Cerebellar cortex (tissue), 1 donor: ENCODE results near the gene YAP1.
"Not testable (repeated sequence)": the region's sequence is repeated elsewhere in the genome, so short reads cannot be mapped to it uniquely, and the experiment has no call there.

Experiments used
- DNase-seq: peaks from one replicate; pipeline ENCODE4 v3.0.0-alpha.2; 2015; ENCODE audit warnings: low spot score

YAP1 gene

DNA sequence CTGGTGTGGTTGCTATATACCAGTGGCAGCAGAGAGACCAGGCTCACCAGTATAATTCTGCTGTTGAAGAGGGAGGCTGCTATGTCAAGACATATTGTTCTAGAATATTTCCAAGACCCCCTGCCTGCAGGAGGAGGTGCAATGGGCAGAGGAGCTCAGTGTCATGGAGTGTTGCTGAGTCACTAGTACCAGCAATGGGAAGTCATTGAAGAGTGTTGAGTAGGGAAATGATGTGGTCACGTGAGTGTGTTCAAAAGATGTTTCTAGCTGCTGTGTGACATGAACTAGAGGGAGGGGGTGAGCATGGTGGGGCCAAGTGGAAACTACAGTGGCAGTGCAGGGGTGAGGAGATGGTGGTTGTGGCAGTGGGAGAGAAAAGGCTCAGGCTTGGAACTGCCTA is 130.8 kb downstream of the YAP1 start:
- DNase-seq: no peak

DNA sequence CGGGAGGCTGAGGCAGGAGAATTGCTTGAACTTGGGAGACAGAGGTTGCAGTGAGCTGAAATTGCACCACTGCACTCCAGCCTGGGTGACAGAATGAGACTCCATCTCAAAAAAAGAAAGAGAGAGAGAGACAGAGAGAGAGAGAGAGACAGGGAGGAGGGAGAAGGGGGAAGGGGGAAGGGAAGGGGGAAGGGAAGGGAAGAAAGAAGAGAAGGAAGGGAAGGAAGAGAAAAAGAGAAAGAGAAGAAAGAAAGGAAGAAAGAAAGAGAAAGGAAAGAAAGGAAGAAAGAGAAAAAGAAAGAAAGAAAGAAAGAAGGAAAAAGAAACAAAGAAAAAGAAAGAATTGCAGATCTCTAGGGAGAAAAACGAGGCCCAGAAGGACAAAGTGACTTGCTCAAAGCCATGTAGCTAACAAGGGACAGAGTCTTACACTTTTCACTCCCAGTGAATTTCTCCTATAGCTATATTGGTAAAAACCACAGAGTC is 133.2 kb downstream of the YAP1 start:
- DNase-seq: no peak

DNA sequence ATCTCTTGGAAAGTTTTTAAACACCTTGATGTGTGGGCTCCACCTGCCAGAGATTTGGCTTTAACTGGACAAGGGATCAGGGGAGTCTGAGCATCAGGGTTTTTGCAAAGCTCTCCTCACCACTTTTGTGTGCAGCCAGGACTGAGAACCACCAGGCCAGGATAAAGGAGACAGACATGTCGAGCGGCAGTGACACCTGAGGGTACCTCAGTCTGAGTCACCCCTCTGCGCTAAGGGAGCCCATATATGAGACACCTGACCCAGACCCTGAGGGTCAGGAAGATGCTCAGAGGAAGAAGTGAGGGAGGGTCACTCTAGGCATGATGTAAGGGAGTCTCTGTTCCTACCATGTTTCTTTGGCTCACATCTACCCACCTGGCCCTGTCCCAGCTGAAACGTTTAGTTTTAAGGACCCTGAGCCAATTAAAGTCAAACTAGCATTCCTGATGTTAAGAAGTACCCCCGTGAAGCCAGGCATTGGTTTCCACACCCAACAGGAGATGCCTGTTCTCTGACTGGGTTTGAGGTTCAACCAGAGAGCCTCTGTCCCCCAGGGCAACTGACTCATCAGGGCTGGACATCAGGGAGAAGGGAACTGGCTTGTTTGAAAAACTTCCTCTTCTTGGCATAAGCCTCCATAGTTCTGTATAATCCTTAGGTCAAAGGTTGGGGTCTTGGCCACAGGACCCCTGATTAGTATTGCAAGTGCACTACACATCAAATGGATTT is 134.6 kb downstream of the YAP1 start:
- no peak for DNase-seq

DNA sequence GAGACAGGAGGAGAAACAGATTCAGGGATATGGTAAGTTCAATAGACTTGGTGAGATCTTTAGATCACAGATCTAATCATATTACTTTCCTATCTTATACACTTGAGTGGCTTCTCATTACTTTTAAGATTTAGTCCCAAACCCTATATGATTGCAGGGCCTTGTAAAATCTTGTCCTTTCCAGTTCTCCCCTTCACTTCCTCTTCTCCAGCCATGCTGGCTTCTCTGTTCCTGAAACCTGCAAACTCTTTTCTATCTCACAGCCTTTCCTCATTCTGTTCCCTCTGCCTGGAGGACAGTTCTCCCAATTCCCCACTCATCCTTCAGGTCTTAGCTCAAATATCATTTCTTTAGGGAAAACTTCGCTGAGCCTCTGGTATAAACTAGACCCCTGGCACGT is 141.2 kb downstream of the YAP1 start:
- DNase-seq: no peak

DNA sequence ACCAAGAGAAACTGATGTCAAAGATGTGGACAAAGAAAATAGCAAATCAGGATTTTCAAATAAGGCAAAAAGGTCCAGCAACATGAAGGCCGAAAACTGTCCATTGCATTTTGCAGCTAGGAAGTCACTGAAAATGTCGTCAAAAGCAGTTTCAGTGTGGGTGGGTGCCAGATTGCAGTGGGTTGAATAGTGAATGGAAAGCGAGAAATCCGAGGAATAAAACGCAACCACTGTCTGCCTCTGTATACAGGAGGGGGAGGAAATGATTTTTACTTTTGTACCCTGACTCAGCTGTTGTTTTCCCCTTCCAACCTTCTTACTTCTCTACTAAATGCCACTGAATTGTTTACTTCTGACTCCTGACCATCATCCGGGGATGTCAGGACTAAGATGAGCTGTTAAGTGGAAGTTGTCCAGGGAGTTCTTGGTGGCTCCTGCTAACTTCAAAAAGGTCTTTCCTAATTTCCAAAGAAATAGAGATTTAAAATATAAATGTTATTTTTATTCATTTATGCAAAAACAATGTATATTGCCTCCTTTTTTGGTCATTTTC is 142.2 kb downstream of the YAP1 start:
- DNase-seq: no peak

DNA sequence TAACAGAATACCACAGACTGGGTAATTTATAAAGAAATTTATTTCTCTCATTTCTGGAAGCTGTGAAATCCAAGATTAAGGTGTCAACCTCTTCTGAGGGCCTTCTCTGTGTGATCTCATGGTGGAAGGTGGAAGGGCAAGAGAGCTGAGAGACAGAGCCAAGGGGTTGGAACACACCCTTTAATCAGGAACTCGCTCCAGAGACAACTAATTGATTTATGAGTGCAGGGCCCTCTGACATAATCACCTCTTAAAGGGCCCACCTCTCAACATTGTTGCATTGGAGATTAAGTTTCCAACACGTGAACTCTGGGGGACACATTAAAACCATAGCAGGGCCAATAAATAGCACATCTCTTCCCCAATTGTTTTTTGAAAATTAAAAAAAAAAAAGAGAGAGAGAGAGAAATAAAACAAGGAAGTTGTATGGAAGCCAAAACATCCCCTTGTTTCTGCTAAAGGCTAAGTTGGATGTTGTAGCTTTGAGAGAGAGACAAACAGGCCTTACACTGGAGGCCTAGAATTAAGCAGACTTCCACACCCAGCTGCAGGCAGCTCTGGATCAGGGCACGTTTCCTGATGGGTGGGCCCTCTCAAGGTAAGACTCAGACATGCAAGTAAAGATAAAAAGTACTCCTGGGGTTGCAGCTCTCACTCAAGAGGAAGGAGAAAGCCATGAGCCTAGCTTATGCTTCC is 142.9 kb downstream of the YAP1 start:
- no peak for DNase-seq

DNA sequence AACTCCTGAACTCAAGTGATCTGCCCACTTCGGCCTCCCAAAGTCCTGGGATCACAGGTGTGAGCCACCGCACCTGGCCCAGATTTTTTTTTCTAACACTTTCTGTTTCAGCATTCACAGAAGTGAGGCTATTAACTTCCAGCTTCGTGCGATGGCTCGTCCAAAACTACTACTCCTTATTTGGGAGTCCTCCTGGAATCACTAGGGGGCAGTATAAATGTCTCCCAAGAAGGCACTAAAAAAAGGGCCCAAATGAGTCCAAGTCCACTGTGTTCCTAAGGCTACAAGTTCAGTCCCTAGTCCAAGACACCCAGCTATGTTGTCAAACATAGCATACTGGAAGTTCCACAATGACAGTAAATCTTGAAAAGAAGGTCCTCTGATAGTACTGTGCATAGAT is 143.8 kb downstream of the YAP1 start:
- peak; percentile 7 for DNase-seq

DNA sequence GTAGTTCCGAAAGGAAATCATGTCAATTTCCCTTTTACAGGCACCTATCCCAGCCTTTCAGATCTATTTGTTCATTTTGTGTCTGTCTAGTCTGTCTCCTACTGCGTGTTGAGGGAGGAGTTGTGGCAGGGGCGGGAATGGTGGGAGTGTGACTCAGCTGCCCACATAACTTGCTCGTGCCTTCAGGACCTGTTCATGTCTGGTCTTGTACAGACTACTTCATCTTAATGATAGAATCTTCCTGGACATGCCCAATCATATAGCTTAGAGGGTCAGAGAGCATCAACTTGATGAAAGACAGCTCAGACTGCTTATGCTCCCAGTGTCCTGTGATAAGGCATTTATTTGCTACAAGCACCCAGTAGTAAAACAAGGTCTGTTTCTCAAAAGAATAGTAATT is 146.0 kb downstream of the YAP1 start:
- no peak for DNase-seq

DNA sequence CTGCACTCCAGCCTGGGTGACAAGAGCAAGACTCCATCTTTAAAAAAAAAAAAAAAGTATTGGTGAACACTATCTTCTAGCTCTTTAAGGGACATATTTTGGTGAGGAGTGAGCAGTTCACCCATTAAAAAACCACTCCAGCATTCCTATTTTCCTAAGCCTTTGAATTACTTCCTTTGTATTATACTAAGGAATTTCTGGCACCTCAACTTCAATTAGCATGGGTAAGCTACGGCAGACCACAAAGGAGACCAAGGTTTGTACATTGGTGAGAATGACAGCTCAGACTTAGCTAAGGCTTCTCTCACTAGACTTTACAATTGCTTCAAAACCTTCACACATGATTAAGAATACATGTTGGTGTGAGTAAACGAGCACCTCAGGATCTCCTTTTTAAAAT is 150.0 kb downstream of the YAP1 start:
- no peak for DNase-seq

DNA sequence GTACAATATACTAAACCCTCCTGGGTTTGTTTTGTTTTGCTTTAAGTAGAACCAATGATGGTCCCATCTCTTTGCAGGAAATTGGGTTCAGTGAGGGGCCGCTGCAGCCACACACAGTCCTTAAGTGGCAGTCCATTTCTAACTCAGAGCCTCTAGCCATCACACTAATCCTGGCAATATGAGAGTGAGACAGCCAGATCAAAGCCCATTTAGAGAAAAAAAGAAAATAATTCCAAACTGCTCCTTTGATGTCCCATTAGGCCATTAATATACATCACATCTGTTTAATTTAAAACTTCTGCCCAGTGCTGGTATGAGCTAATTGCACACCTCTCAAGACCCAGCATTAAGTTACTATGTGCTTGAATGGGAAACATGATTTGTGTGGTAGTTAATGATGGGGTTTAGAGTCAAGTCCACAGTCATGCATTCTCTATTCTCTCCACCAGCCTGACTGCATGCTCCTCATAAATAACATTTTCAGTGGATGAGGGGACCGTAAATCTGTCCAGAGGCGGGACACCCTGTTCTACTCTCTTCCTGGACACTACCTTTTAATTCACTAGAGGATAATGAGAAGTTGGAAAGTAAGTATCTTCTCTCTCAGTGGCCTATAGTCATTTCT is 153.2 kb downstream of the YAP1 start:
- DNase-seq: no peak

DNA sequence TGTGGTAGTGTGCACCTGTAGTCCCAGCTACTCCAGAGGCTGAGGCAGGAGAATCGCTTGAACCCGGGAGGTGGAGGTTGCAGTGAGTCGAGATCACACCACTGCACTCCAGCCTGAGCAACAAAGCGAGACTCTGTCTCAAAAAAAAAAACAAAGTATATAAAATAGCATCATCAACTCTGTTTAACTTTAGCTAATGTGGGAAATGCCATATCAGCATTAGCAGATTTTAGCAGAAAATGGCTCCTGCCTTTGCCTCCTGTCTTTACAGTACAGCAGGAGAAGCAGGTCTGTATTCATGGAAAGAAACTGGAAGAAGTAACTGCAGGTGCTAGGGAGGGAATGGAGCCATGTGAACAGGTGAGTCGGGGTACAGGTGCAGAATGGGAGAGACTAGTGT is 154.5 kb downstream of the YAP1 start:
- not testable (repeated sequence) for DNase-seq

DNA sequence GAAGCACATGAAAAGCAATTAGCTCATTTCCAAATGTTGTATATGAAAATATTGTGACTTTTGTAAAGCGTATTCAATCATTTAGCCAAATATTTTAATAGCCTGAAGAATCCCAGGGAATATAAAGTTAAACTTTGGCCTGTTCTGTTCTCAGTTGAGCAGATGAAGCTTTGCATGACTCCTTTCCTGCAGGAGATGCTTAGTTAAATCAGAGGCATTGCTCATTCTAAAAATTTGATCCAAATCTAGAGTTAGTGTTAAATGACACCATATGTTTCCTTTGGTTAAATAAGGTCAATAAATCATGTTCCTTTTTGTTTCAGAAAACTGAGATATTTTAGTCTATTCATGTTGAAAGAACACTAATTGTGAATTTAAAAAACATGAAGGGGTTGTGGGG is 155.9 kb downstream of the YAP1 start:
- no peak for DNase-seq

DNA sequence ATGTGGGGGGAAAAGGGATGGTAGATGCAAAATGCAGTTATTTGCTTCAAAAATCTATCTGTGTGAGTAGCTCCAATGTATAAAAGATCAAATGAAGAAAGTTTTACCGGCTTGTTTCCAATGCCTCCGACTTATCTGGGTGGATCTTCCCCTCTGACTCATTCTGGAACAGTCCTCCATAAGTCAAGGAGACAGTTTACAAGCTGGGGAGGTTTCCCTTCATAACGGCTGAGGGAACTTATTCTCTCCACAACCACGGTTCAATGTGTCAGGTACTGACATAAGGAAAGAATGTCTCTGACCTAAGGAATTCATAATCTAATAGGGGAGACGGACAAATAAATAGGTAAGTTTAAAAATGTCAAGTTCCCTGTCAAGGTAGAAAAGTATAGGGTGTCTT is 157.4 kb downstream of the YAP1 start:
- DNase-seq: no peak

DNA sequence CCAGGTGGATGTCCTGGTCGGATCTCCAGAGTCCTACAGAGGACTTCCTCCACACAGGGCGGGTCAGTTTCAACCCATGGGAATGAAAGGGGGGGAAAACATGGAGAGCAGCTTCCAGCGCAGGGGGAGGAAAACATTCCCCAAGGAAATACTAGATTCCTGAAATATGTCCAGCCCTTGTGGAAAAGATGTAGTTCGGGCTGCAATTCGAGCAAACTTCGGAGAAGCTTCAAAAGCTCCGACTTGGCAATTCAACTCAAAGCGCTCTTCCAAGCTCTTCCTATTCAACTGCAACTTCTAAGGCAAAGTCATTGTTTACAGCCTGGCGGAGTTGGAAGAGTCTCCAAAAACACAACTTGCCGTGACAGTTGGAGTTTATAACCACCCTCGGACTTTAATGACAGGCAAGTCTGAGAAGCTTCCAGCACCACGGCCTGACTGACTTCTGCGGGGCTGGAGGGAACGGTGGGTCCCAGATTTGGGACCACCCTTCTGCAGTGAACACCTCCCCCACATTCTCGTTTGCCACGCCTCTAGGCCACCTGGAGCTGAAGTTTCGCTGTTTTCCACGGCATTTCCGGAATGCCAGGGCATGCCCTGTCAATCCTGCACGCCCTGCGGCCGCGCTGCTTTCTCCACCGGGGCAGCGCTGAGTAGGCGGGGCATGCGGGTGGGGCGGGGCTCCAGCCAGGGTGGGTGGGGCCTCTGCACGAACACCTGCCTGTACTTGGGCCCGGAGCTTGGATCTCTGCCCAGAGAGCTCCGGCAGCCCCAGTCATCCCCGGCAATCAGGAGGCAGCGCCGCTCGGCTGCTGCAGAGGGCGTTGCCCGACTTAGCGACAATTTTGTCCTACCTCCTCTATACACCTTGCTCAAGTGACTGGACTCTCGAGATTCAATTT is 158.1 kb downstream of the YAP1 start:
- no peak for DNase-seq

DNA sequence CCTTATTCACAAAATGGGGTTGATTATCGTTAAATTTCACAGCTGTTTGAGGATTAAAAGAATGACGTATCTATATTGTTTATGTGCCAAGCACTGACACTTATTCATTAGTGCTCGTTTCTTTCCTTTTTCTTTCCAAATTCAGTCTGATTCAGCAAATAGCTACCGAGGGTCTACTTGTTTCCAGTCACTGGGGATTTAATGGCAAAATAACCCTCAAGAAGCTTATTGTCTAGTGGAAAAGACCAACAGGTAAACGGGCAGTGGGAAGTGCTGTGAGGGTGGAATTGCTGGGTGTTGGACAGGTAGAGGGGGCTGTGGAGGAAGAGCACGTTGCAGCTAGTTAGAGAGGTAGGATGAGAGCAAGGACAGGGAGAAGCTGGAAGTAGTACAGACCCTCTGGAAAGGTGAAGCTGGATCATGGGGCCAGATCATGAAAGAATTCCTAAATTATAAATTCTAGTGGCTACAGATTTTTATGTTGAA is 158.8 kb downstream of the YAP1 start:
- DNase-seq: no peak

DNA sequence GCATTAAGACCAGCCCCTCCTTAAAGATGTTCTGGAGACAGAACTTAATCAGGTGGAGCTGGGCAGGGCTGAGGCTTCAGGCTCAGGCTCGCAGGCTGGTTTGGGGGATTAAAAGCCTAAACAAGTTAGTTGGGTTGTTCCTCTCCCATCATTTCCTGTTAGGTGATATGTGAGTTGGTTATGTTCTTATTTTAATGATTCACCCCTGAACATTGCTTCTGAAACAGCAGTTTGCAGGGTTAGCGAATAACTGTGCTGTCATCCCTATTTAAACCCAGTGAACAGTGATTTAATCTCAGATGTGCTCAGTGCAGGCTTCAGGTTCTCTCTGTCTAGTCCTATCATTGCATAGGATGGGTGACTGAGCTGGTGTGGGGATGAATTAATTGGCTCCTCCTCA is 159.7 kb downstream of the YAP1 start:
- DNase-seq: no peak

DNA sequence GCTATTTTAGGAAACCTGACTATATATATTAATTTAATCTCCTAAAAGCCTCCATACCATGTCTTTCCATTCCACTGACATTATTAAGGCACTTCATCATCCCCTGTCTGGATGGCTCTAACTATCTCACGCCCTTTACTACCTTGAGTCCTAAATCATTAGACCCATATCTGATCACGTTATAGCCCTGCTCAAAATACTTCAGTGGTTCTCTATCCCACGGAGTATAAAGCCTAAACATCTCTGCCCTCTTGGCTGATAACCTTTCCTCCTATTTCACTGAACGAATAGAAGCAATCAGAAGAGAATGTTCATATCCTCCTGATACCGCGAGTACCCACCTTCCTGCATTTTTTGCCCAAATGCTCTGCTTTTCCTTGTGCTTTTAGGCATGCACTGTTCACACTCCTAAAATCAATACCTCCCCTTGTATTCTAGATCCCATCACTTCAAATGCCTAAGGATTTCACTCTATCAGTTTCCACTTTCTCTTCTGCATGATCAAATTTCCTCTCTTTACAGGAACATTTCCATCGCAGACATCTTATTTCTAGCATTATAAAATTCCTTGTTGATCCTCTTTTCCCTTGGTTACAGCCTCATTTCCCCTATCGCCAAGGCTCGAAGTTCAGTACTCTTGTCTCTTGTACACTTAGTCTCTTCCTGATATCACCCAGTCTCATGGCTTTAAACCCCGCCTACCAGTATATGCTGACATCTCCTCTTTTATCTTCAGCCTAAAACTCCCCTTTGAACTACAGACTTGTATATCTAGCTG is 162.0 kb downstream of the YAP1 start:
- no peak for DNase-seq

DNA sequence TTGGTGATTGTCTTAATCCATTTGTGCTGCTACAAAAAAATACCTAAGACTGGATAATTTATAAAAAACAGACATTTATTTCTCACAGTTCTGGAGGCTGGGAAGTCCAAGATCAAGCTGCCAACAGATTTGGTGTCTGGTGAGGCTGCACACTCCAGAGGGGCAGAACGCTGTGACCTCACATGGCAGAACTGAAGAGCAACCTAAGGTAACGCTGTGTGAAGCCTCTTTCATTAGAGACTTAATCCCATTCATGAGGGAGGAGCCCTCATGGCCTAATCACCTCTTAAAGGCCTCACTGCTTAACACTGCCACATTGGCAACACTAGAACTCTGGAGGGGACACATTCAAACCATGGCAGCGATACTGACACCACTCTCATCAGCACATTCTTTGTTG is 164.4 kb downstream of the YAP1 start:
- DNase-seq: no peak

DNA sequence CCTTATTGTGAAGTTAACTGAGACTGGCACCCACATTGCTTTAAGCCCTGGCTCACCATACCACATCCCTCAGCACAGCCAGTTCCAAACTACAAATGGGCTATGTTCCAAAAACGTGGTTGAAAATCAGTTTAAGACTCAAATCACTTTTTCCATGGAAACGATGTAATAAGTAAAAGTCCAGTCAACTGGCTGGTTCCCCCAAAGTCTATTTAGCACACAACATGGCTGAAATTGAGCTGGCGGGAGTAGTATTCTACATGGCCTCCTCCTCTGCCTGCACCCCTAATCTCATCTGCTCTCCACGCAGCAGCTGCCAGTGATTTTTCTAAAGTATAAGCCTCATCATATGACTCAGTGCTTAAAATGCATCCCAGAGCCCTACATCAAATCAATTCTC is 166.1 kb downstream of the YAP1 start:
- DNase-seq: no peak

DNA sequence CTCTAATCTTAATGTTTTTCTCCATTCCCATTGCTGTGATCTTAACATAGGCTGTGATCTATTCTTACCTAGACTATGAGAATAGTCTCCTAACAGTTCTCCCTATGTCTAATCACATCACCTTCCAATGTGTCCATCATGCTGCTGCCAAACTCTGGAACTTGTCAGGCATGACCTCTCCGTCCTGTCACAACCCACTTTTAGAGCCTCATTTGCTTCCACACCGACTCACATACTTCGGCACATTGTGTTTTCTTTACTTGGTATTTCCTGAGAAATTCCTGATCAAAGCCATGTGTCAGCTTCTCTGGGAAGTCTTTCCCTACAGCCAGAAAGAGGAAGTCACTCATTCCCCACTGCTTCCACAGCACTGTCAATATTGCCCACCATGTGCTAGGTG is 166.5 kb downstream of the YAP1 start:
- no peak for DNase-seq

DNA sequence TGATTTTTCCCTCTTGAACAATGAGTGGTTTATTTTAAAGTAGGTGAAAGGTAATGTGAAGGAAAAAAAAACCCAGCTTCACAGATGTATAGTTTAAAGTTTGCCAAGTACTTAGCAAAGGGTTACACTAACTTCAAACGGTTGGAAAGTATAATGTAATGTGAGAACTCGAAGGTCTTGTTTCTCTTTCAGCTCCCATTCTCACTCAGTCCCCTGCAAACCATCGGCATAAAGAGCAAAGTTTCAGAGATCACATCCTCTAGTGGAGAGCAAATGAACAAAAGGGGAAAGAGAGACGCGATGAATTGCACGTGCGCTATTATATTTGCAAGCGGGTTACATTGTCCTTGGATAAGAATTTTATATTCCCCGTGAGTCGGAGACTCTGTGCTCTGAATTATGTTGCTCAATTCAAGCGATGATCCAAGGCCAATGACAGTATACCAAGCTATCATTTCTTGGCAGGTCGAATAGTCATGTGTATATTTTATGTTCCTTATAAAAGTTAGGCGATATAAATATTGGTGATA is 169.5 kb downstream of the YAP1 start:
- no peak for DNase-seq
